ENCODE results near the gene TRIM60. TPM values are rescaled to one million over a fixed set of nuclear protein-coding genes. Genes with fewer than 3 reads are reported as not detected.

The TRIM60 gene
- total RNA-seq, 1 donor from 2014 or later = not detected

GRCh38 chr4:165005352-165005925, 26.4 kb upstream of the TRIM60 start:
- H3K36me3 Mint-ChIP-seq (ENCODE audit: low read depth, unreplicated experiment) = no peaks in the 10 kb centered on the region
- H3K4me1 Mint-ChIP-seq (ENCODE audit: unreplicated experiment) = peaks cover 3% of the 10 kb centered on the region
- peaks cover 6% of the 10 kb centered on the region for H3K27me3 Mint-ChIP-seq (ENCODE audit: unreplicated experiment)
- no peak overlapping the region for H3K4me3 Mint-ChIP-seq (ENCODE audit: unreplicated experiment)
- DNase-seq (ENCODE audit: low spot score) = no peak
- no peak overlapping the region for H3K27ac Mint-ChIP-seq (ENCODE audit: unreplicated experiment)
- H3K9me3 Mint-ChIP-seq (ENCODE audit: unreplicated experiment) = no peaks in the 10 kb centered on the region
- TF ChIP-seq, protein P1, sequence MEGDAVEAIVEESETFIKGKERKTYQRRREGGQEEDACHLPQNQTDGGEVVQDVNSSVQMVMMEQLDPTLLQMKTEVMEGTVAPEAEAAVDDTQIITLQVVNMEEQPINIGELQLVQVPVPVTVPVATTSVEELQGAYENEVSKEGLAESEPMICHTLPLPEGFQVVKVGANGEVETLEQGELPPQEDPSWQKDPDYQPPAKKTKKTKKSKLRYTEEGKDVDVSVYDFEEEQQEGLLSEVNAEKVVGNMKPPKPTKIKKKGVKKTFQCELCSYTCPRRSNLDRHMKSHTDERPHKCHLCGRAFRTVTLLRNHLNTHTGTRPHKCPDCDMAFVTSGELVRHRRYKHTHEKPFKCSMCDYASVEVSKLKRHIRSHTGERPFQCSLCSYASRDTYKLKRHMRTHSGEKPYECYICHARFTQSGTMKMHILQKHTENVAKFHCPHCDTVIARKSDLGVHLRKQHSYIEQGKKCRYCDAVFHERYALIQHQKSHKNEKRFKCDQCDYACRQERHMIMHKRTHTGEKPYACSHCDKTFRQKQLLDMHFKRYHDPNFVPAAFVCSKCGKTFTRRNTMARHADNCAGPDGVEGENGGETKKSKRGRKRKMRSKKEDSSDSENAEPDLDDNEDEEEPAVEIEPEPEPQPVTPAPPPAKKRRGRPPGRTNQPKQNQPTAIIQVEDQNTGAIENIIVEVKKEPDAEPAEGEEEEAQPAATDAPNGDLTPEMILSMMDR (IDR thresholded peaks at IDR 0.05; ENCODE audit: unreplicated experiment) = no peak

DNA sequence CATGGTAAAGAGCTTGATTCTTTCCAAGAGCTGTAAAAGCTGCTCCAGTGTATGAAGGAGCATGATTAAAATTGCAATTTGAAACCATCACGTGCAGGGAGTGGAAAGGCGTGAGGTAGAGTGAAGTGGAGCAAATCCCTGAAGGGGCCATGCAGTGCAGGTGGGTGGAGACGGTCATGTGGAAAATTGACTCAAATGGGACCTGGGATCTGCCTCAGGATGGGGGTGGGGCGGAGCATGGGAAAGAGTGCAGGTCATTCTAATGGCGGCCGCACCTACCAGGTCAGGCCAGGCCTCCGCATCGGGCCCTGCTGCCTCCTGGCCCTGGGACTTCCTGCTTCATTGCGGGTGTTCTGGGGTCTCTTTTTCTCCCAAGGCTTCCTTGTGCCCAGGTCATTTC, 25.3 kb upstream of the TRIM60 start:
- no peak for DNase-seq (ENCODE audit: low spot score)
- H3K9me3 Mint-ChIP-seq (ENCODE audit: unreplicated experiment) = no peaks in the 10 kb centered on the region

GRCh38 chr4:165006886-165007285, 24.9 kb upstream of the TRIM60 start:
- H3K4me1 Mint-ChIP-seq (ENCODE audit: unreplicated experiment) = peaks cover 3% of the 10 kb centered on the region
- H3K36me3 Mint-ChIP-seq (ENCODE audit: low read depth, unreplicated experiment) = no peaks in the 10 kb centered on the region
- DNase-seq (ENCODE audit: low spot score) = no peak
- no peak overlapping the region for H3K4me3 Mint-ChIP-seq (ENCODE audit: unreplicated experiment)
- TF ChIP-seq, protein P1 (IDR thresholded peaks at IDR 0.05; ENCODE audit: unreplicated experiment) = no peak
- no peak overlapping the region for H3K27ac Mint-ChIP-seq (ENCODE audit: unreplicated experiment)
- H3K9me3 Mint-ChIP-seq (ENCODE audit: unreplicated experiment) = no peaks in the 10 kb centered on the region
- peaks cover 6% of the 10 kb centered on the region for H3K27me3 Mint-ChIP-seq (ENCODE audit: unreplicated experiment)

More for the DNA sequence above, 25.3 kb upstream of the TRIM60 start:
- H3K27ac Mint-ChIP-seq (ENCODE audit: unreplicated experiment) = no peak overlapping the region
- H3K4me1 Mint-ChIP-seq (ENCODE audit: unreplicated experiment) = peaks cover 3% of the 10 kb centered on the region
- H3K27me3 Mint-ChIP-seq (ENCODE audit: unreplicated experiment) = peaks cover 6% of the 10 kb centered on the region
- no peak overlapping the region for H3K4me3 Mint-ChIP-seq (ENCODE audit: unreplicated experiment)
- TF ChIP-seq, protein P1 (IDR thresholded peaks at IDR 0.05; ENCODE audit: unreplicated experiment) = no peak
- no peaks in the 10 kb centered on the region for H3K36me3 Mint-ChIP-seq (ENCODE audit: low read depth, unreplicated experiment)

GRCh38 chr4:165009493-165010227, 22.1 kb upstream of the TRIM60 start:
- no peak for DNase-seq (ENCODE audit: low spot score)
- H3K9me3 Mint-ChIP-seq (ENCODE audit: unreplicated experiment) = no peaks in the 10 kb centered on the region
- H3K27me3 Mint-ChIP-seq (ENCODE audit: unreplicated experiment) = peaks cover 6% of the 10 kb centered on the region
- peaks cover 3% of the 10 kb centered on the region for H3K4me1 Mint-ChIP-seq (ENCODE audit: unreplicated experiment)
- TF ChIP-seq, protein P1 (IDR thresholded peaks at IDR 0.05; ENCODE audit: unreplicated experiment) = no peak
- H3K36me3 Mint-ChIP-seq (ENCODE audit: low read depth, unreplicated experiment) = no peaks in the 10 kb centered on the region
- H3K4me3 Mint-ChIP-seq (ENCODE audit: unreplicated experiment) = no peak overlapping the region
- H3K27ac Mint-ChIP-seq (ENCODE audit: unreplicated experiment) = no peak overlapping the region

DNA sequence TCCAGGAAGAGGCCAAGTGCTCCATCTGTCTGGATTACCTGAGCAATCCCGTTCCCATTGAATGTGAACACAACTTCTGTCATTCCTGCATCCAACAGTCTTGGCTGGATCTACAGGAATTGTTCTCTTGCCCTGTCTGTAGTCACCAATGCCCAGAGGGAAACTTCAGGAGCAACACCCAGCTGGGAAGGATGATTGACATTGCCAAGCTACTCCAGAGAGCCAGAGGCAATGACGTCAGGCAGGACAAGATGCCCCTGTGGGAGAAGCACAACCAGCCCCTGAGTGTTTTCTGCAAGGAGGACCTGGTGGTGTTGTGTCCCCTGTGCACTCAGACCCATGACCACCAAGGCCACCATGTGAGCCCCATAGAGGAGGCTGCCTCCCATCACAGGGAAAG, 21.3 kb upstream of the TRIM60 start:
- TF ChIP-seq, protein P1 (IDR thresholded peaks at IDR 0.05; ENCODE audit: unreplicated experiment) = no peak

More for the DNA sequence above, 21.3 kb upstream of the TRIM60 start:
- H3K36me3 Mint-ChIP-seq (ENCODE audit: low read depth, unreplicated experiment) = no peaks in the 10 kb centered on the region
- DNase-seq (ENCODE audit: low spot score) = no peak
- no peak overlapping the region for H3K4me3 Mint-ChIP-seq (ENCODE audit: unreplicated experiment)
- H3K27ac Mint-ChIP-seq (ENCODE audit: unreplicated experiment) = no peak overlapping the region
- no peaks in the 10 kb centered on the region for H3K9me3 Mint-ChIP-seq (ENCODE audit: unreplicated experiment)
- peaks cover 3% of the 10 kb centered on the region for H3K4me1 Mint-ChIP-seq (ENCODE audit: unreplicated experiment)
- peaks cover 6% of the 10 kb centered on the region for H3K27me3 Mint-ChIP-seq (ENCODE audit: unreplicated experiment)
